ENCODE results near the gene SS18.
A peak's percentile ranks its signal among the peaks of the same experiment; 100 is the strongest.

SS18 gene

GRCh38 chr18:26022585-26022984 is 67.8 kb downstream of the SS18 start:
- peaks cover 4% of the 10 kb centered on the region for H4K20me1 ChIP-seq (ENCODE audit: low read depth, low read length)
- H3K9me3 ChIP-seq (ENCODE audit: insufficient read depth, low read length) = no peaks in the 10 kb centered on the region
- H3F3A ChIP-seq (ENCODE audit: insufficient read depth) = peaks cover 53% of the 10 kb centered on the region; the same call in 1 of the 2 replicates
- H3K4me2 ChIP-seq (ENCODE audit: low read depth, low read length, poor library complexity, severe bottlenecking) = no peak overlapping the region
- H3K9ac ChIP-seq (ENCODE audit: low read length) = no peak overlapping the region
- no peaks in the 10 kb centered on the region for H3K9me2 ChIP-seq (replicated peaks; ENCODE audit: insufficient read depth, low read length)
- H3K4me3 ChIP-seq (ENCODE audit: insufficient read depth, low read length, poor library complexity, severe bottlenecking) = no peak overlapping the region
- TF ChIP-seq EZH2phosphoT487 (conservative IDR thresholded peaks at IDR 0.05; ENCODE audit: low read length) = no peak
- TF ChIP-seq CTCF (IDR thresholded peaks at IDR 0.05; ENCODE audit: insufficient read depth, low read length, poor library complexity, severe bottlenecking) = no peak
- peaks cover 27% of the 10 kb centered on the region for H3K79me2 ChIP-seq (ENCODE audit: insufficient read depth, low read length)
- peak overlapping the region; percentile 3; the same call in 1 of the 2 replicates for H3K27ac ChIP-seq (ENCODE audit: low read depth, low read length)
- no peaks in the 10 kb centered on the region for H3K27me3 ChIP-seq (ENCODE audit: low read length)
- H2AFZ ChIP-seq (ENCODE audit: low read depth, low read length, severe bottlenecking) = no peak overlapping the region
- peaks cover 92% of the 10 kb centered on the region for H3K36me3 ChIP-seq (ENCODE audit: low read length)

- H3K4me2 ChIP-seq (ENCODE audit: low read depth, low read length, poor library complexity, severe bottlenecking) = no peak overlapping the region
- no peak overlapping the region for H3K27ac ChIP-seq (ENCODE audit: low read depth, low read length)
- H3K9me2 ChIP-seq (replicated peaks; ENCODE audit: insufficient read depth, low read length) = no peaks in the 10 kb centered on the region
- H3F3A ChIP-seq (ENCODE audit: insufficient read depth) = peaks cover 57% of the 10 kb centered on the region
- H2AFZ ChIP-seq (ENCODE audit: low read depth, low read length, severe bottlenecking) = no peak overlapping the region
- peaks cover 17% of the 10 kb centered on the region for H3K79me2 ChIP-seq (ENCODE audit: insufficient read depth, low read length)
- H3K9ac ChIP-seq (ENCODE audit: low read length) = no peak overlapping the region
- TF ChIP-seq EZH2phosphoT487 (conservative IDR thresholded peaks at IDR 0.05; ENCODE audit: low read length) (no peak), CTCF (IDR thresholded peaks at IDR 0.05; ENCODE audit: insufficient read depth, low read length, poor library complexity, severe bottlenecking) (no peak)
- no peaks in the 10 kb centered on the region for H3K9me3 ChIP-seq (ENCODE audit: insufficient read depth, low read length)
- H3K36me3 ChIP-seq (ENCODE audit: low read length) = peaks cover 92% of the 10 kb centered on the region
- H3K4me3 ChIP-seq (ENCODE audit: insufficient read depth, low read length, poor library complexity, severe bottlenecking) = no peak overlapping the region
- no peaks in the 10 kb centered on the region for H3K27me3 ChIP-seq (ENCODE audit: low read length)
- H4K20me1 ChIP-seq (ENCODE audit: low read depth, low read length) = no peaks in the 10 kb centered on the region; the same call in 1 of the 2 replicates
Observed at GRCh38 chr18:26021061-26021754, 69.2 kb downstream of the SS18 start.

- H3K36me3 ChIP-seq (ENCODE audit: low read length) = peaks cover 92% of the 10 kb centered on the region
- no peak overlapping the region for H2AFZ ChIP-seq (ENCODE audit: low read depth, low read length, severe bottlenecking)
- no peaks in the 10 kb centered on the region for H3K27me3 ChIP-seq (ENCODE audit: low read length)
- no peaks in the 10 kb centered on the region for H3K9me2 ChIP-seq (replicated peaks; ENCODE audit: insufficient read depth, low read length)
- H4K20me1 ChIP-seq (ENCODE audit: low read depth, low read length) = no peaks in the 10 kb centered on the region
- peaks cover under 1% of the 10 kb centered on the region; the same call in 1 of the 2 replicates for H3K79me2 ChIP-seq (ENCODE audit: insufficient read depth, low read length)
- TF ChIP-seq CTCF (IDR thresholded peaks at IDR 0.05; ENCODE audit: insufficient read depth, low read length, poor library complexity, severe bottlenecking) (peak; percentile 20), EZH2phosphoT487 (conservative IDR thresholded peaks at IDR 0.05; ENCODE audit: low read length) (no peak)
- H3K27ac ChIP-seq (ENCODE audit: low read depth, low read length) = peak overlapping the region; percentile 28; the same call in 1 of the 2 replicates
- no peak overlapping the region for H3K4me3 ChIP-seq (ENCODE audit: insufficient read depth, low read length, poor library complexity, severe bottlenecking)
- H3K4me2 ChIP-seq (ENCODE audit: low read depth, low read length, poor library complexity, severe bottlenecking) = no peak overlapping the region
- no peak overlapping the region for H3K9ac ChIP-seq (ENCODE audit: low read length)
- no peaks in the 10 kb centered on the region for H3K9me3 ChIP-seq (ENCODE audit: insufficient read depth, low read length)
- H3F3A ChIP-seq (ENCODE audit: insufficient read depth) = peaks cover 61% of the 10 kb centered on the region
Observed at GRCh38 chr18:26017929-26018328, 72.5 kb downstream of the SS18 start.
